Fibroblast of pulmonary artery (primary cell): ENCODE data around the gene FAM151A.

Experiments
- DNase-seq: peaks from one replicate; pipeline ENCODE4 v3.0.0-alpha.2; 2010; ENCODE audit warnings: low read depth
- H3K4me3 ChIP-seq: replicated peaks from 2 replicates; pipeline ENCODE4 v1.5.1; 2011; ENCODE audit warnings: low read depth, mild to moderate bottlenecking, control low read depth, low read length, moderate library complexity
- CTCF ChIP-seq: IDR thresholded peaks from 2 replicates; pipeline ENCODE4 v1.5.1; 2011; ENCODE audit warnings: mild to moderate bottlenecking, control low read depth, low read length, inconsistent platforms; ENCODE audit errors: missing control alignments

Gene FAM151A

GRCh38 chr1:54627196-54627595 is 3.9 kb upstream of the FAM151A start:
- no peak for DNase-seq
- TF ChIP-seq CTCF, result no peak
- no peak overlapping the region for H3K4me3 ChIP-seq

- no peak overlapping the region for H3K4me3 ChIP-seq
- no peak for TF ChIP-seq CTCF
- DNase-seq, result no peak
Observed at GRCh38 chr1:54624466-54625464, 1.4 kb upstream of the FAM151A start.

GRCh38 chr1:54619749-54620148 is 3.6 kb downstream of the FAM151A start:
- no peak overlapping the region for H3K4me3 ChIP-seq
- DNase-seq, result no peak
- TF ChIP-seq CTCF, result no peak

GRCh38 chr1:54615531-54616279 is 7.6 kb downstream of the FAM151A start:
- no peak for TF ChIP-seq CTCF
- DNase-seq, result no peak
- no peak overlapping the region for H3K4me3 ChIP-seq

GRCh38 chr1:54614563-54614962 is 8.8 kb downstream of the FAM151A start:
- H3K4me3 ChIP-seq, result no peak overlapping the region
- no peak for DNase-seq
- TF ChIP-seq CTCF, result no peak

GRCh38 chr1:54614024-54614423 is 9.3 kb downstream of the FAM151A start:
- DNase-seq, result no peak
- no peak for TF ChIP-seq CTCF
- H3K4me3 ChIP-seq, result no peak overlapping the region
